Inflammatory macrophage treated with lipopolysaccharide for 4 hours (primary cell): ENCODE results near the gene CLDND2.
A peak's percentile ranks its signal among the peaks of the same experiment; 100 is the strongest.

Experiments
- DNase-seq: peaks from one replicate; pipeline ENCODE4 v3.0.0-alpha.2; 2020

Gene CLDND2

DNA sequence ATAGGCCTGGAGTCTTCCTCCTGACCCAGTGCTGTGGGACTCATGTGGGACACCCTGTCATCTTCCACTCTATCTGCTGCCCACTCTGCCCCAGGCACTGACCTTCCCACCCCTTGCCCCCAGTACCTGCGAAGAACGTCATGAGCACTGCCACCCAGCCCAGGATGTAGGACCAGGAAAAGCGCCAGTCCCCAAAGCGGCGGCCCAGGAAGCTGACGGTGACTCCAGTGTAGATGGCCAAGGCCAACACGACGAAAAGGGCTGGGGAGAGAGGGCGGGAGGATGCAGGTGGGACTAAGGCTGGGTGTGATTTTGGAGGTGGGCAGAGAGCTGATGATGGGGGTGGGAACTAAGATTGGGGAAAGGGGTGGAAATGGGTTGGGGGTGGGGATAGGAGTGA, 11.6 kb upstream of the CLDND2 start:
- DNase-seq, result no peak

DNA sequence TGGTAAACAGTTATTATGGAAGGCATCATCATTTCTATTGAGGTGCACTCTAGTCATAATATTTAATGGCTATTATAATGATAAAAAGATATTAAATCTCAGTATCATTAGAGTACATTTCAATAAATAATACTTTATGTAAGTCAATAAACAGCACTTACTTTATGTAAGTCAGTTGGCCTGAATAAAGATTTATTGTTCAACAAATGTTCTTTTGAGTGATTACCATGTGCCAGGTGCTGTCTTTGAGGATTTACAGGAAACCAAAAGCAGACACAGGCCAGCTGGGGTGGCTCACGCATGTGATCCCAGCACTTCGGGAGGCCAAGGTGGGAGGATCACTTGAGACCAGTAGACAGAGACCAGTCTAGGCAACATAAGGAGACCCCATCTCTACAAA, 8.6 kb upstream of the CLDND2 start:
- DNase-seq, result no peak

DNA sequence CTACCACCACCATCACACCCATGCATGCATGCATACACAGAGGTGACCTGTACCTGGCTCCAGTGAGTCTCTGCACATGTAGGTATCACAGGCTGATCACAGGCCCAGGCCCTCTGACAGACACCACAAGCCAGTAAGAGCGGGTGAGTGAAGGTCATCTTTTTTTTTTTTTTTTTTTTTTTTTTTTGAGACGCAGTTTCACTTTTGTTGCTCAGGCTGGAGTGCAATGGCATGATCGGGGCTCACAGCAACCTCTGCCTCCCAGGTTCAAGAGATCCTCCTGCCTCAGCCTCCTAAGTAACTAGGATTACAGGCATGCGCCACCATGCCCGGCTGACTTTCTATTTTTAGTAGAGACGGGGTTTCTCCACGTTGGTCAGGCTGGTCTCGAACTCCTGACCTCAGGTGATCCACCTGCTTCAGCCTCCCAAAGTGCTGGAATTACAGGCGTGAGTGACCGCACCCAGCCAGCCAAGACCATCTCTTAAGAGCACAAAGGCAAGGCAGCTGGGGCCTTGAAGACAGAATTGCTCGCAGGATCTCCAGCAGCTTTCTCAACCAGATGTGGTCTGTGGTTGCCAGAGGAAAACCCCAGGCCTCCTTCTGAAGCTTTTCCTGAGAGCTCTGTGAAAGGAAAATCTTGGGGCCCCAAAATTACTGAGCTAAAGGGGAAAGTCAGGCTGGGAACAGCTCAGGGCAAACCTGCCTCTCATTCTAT, 6.9 kb upstream of the CLDND2 start:
- DNase-seq, result peak; percentile 20

DNA sequence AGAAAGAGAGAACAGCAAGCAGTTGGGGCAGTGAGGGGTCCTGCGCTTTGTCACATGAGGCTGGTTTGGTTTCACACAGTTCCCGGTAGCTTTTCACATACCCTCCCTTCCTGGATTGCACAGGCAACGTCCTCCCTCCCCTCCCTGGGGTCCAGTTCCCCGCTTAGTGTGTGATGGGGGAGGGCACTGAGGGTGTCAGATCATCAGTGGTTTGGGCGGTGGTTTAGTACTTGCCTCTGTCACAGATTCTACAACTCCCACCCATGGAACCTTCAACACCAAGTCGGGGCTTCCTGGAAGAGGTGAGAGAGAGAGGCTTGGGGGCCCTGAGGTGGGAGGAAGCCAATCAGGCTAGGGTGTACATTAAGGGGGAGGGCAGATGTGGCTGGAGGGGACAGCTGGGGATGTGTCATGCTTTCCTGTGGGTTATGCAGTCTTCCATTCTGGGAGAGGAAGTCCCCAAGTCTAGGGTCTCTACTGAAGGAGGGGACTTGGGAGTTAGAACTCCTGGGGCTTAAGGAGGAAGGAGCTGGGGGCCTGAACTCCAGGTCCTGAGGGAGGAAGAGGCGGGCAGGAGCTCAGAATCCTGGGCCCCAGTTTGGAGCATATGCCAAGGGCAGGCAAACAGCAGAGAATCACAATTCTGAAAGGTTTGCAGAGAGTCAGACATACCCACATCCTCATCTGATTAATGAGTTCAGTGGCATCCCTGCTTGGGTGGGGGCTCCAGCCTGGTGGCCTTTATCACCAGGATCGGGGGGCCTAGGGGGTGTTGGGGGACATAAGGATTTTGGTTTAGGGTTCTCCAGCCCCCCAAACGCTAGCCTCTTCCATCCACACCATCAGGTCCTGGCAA, 4.1 kb upstream of the CLDND2 start, which contains the start of gene NKG7:
Gene NKG7, minus strand, starts transcription at position 6 of the 856 bp plus-strand sequence. CDS start 119 bp downstream, outside the sequence.
- DNase-seq, result no peak

DNA sequence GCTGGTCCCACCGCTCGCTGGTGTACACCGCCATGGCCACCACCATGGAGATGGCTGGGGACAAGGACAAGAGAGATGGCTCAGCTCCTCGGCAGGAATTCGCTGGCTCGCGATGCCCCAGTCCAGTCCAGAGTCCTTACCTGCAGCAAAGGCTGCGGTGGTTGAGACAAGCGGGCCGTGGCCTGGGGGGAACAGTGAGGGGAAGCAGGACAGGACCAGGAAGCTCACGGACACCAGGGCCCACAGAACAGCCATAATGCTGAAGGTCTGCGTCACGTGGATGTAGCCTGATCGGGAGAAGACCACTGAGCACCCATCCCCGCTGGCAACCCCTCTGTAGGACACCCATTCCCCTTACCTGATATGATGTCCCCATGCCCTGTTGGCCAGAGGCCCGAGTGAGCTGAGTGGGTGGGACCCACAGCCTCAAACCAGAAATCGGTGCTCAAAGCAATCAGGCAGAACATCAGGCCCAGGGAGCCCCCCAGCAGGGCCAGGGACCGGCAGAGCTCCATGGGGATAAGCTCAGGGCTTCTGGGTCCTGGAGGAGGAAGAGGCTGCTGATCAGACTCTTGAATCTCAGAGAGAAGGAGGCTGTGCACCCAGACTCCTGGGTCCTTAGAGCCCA, 3.3 kb upstream of the CLDND2 start:
- DNase-seq, result no peak

DNA sequence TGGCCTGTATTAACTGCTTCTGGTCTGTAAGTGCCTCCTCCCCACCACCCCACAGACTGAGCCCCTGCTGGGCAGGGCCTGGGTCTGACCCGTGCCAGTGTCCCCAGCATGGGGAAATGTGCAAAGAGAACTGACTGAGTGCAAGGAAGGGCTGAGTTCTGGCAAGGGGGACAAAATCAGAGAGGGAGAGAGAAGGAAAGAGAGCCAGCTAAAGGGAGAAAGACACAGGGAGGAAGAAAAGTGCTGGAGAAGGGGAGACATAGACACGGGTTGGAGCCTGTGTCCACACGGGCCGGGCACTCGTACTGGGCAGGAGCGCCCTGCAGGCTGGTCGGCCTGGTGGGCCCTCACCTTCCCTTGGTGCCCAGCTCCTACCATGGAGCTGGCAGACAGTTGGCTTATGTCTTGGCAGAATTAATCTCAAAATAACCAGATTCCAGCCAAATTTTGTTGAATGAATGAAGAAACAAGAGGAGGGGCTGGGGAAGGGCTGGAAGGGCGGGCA, 2.4 kb upstream of the CLDND2 start:
- no peak for DNase-seq

DNA sequence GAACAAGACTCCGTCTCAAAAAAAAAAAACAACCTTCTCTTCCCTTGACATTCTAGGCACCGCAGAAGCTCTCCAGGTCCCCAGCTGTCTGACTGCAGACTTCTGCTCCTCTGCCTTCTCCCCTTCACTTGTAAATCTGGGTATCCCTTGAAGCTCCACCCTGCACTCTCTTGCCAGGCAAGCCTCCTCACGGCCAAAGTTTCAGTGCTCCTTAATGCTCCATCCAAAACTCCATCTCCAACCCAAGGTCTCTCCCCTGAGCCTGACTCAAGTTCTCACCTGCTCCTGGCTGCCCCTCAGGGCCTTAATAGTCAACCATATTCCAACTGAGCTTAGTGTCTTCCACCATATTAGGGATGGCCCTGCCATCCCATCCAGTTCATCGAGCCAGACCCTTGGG, 1.4 kb upstream of the CLDND2 start:
- DNase-seq, result no peak

DNA sequence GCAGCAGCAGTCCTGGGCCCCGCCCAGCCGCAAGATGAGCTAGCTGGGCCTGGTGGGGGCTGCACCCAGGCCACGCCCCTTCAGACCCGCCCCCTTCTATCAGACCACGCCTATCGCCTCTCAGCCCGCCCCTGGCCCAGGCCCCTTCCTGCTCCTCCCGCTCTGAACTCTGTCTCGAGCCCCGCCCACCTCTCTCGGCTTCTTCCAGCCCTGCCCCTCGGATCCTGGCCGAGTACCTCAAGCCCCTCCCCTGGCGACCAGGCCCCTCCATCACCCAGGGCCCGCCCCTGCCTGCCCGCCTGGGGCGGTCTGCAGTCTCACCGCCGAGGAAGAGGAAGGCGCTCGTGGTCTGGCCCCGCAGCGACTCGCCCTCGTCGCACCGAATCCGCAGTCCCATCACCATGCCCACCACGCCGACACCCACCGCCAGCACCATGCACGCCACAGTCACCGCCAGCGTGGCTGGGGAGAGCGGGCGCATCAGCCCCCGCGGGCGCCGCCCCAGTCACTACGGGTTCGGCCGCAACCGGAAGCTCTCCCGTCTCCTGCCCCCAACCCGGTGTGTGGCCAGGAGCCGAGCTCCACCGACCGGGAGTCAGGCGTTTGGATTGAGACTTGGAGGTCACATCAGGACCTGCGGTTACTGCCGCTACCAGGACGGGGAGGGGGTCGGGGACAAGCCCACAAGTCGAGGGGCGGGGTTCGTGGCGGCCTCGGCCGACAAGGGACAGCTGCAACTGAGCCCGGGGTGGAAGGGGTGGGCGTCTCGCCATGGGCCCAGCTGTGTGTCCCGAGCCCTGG, 1.0 kb downstream of the CLDND2 start:
- peak; percentile 97 for DNase-seq

DNA sequence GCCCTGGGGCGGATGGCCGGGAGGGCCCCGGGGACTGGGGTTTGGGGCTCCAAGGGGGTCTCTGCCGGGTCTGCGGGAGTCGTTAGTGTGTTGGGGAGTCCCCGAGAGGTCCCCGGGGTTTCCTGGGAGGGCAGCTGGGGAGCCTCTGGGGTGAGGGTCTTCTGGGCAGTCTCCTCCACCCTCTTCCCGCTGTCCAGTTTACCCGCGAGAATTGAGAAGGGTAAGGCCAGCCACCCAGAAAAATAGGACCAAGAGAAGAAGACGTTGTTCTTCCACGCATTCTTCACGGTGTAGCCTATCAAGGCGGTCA, 1.6 kb downstream of the CLDND2 start:
- DNase-seq, result no peak

DNA sequence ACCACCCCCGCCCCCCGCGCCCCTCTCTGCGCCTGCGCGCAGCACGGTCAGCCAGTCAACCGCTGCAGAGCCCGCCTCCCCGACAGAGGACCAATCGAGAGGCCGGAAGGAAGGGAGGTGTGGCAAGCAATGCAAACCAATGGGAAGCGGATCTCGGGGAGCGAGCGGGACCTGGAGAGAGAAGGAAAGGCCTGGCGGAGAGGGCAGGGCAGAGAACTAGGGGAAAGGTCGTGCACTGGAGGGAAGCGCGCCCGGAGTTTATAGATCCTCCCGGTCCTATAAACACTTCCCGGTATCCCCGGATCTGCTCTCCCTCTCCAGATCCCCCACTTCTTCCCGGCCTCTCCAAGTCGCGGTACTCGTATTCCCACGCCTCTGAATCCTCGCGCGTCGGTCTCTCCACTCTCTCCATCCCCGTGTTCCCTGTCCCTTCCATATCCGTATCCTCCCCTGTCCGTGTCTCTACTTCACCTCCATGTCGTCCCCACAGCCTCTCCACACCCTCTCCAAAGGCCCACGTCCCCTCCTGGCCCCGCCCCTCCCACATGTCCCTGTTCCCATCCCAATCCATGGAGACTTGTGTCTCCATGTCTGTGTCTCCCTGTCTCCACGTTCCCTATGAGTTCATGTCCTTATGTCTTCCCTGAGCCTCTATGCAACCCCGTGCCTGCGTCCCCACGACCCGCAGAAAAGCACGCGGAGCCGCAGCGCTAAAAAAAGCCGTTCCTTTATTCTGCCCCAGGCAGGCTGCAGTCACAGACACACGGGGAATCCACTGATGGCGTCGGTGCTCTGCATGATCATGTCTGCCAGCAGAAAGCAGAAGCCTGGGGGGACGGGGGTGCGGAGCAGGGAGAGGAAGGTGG, 2.2 kb downstream of the CLDND2 start:
- peak; percentile 98 for DNase-seq

DNA sequence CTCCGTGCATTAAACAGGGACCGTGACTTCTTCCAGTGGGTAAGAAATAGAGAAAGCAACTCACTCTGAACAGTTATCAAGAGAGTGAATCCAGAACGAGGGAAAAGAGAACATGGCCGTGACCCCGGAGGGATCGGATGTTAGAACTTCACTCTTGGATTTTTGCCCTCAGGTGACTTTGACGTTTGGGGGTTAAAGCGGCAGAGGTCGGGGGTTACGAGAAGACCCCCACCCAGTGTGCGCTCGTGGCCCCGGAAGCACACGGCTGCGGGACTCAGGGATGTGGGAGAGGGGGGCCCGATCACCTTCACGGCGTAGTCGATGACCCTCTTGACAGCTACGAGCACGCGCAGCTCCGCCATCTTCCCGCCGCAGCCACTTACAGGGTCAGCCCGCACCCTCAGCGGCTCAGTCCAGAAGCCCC, 2.8 kb downstream of the CLDND2 start, which contains the start of gene ETFB:
Gene ETFB, minus strand, starts transcription at position 424 of the 424 bp plus-strand sequence. Its CDS starts 62 bp downstream, at position 362.
- DNase-seq, result no peak

DNA sequence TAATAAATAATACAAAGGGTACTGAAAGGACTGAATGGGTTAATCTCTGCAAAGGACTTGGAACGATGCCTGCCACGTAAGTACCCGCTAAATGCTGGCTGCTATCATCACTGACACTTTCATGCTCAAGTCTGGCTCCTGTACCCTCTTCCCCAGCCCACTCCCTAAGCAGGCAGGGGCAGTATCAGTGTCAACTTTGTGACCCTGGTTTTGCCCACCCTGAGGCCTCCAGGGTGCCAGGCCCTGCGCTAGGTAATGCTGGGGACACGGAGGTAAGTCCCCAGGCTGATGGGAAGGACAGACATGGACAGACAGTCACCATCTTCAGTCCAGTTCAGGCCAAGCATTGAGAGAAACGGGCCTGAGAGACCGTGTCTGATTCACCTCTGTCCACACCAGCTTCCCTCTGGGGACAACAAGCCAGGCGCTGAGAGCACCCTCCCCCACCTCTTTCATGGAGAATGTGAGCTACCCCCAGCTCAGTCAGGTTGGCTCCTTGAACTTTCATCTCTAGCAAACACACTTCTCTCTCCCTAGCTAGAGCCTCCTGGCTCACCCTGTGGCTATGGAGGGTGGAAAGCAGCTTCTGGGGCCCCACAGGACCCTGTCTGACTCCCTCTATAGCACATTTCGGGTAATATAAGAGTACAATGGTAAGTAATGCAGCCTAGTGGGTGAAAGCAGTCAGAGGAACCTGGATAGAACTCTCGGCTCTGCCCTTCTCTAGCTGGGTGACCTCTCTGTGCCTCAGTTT, 3.4 kb downstream of the CLDND2 start:
- peak; percentile 27 for DNase-seq

DNA sequence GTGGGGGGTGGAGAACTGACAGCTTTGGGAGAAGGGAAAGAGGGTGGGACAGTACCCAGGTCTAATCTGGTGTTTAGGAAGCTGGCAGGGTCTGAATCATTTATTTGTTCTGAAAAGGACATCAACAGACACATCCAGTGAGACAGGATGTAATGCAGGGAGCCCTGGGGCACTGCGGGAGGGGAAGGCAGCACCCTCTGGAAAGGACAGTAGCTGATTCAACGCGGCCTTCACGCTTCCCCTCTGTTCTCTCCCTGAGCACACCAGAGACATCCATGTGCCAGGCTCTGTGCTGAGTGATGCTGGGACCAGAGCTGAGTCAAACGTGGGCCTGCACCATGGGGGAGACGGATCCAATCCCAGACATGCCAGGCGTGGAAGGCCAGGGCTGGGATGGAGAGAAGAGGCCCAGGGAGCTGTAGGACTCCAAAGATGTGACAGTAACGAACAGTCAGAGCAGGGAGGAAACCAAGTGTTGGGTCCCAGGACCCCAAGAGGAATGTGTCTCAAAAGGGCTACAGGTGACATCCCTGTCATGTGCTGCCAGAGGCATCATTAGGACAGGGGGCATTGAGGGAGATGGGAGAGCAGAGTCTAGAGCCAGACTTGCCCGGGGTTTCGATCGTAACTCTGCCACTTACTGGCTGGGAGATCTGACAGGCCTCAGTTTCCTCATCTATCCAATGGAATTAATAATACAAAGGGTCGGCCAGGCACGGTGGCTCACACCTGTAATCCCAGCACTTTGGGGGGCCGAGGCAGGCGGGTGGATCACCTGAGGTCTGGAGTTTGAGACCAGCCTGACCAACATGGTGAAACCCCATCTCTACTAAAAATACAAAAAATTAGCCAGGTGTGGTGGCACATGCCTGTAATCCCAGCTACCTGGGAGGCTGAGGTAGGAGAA, 4.3 kb downstream of the CLDND2 start:
- DNase-seq, result no peak

DNA sequence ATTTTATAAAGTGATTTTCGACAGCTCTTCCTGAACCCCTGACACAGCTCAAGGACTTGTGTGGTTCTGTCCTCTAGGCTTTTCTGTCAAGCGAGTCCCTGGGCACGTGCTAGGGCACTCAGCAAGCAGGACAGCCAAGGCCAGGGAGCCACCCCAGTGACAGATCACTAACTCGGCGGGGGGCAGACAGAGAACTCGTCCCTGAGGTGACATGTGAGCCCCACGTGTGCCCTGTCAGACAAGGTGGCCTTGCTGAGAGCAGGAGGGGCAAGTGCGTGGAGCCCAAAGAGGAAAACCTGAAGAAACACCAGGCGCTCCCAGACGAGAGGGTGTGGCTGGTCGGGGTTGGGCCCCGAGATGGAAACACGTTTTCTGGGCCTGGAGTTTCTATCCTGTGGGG, 7.6 kb downstream of the CLDND2 start:
- DNase-seq, result no peak

DNA sequence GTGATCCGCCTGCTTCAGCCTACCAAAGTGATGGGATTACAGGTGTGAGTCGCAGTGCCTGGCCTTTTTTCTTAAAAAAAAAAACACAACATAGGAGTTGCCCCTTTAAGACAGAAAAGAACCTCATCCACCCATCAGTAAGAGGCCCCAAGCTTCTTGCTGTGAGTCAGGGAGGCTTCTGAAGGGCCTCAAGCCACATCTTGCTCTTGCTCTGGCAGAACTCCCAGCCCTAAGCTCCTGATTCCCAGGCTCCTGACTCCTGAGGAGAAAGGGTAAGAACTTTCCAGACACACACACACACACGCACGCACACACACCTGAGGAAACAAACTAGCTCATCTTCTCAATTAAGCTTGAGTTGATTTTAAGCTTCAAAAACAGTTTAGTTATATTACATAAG, 9.5 kb downstream of the CLDND2 start:
- no peak for DNase-seq

DNA sequence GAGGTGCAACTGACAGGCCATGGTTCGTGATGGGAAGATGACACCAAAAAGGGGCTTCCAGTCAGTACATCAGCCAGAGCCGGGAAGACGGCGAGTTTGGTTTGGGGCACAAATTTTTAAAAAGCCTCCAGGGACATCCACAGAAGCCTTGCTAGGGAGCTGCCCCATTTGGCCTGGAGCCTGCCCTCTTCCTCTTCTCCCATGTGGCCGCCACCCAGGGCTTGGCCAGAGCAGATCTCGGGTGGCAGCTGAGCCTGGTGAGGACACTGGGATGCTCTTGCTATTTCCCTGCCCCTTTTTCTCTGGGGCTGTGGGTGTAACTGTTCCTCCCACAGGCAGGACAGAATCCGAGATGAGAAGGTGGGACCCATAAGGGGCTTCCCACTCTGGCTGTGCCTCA, 10.9 kb downstream of the CLDND2 start:
- DNase-seq, result no peak

DNA sequence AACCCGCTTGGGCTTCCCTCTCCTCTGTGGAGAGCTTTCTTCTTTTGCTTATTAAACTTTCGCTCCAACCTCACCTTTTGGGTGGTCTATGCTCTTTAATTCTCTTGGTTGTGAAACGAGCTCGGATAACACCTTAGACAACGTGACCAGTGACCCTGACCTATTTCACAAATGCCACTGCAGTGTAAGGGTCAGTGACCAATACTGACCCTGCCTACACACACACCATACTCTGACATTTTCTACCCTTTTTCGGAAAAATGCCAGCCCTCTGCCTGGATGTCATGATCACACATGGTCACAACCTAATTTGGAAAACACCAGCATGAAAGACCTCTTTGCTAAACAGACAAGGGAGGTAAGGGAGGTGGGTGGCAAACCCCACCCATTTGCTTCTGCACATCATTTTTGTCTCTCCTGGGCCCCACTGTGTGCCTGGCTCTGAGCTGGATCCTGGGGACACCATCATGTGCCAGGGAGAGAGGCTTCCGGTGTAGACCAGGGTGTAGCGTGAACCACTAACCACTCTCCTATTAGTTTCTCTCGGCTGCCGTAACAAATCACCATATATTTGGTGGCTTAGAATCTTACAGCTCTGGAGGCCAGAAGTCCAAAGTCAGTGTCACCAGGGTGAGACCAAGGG, 12.5 kb downstream of the CLDND2 start:
- DNase-seq, result no peak

DNA sequence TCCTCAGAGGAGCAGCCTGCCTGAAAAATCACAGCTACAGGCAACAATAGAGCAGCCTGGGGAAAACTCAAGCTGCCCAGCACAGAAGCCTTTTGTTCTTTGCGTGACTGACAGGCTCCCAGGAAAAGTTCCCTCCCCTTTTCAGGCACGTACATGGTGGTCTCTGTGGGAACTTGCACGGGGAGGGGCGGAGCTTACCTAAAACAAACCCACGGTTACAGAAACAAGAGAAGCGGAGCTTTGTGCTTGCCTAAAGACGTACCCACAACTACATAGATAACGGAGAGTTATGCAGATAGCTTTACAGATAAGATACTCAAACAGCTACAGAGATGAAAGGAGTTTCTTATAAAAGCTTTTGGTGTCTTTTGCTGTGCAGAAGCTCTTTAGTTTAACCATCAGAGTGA, 14.1 kb downstream of the CLDND2 start:
- no peak for DNase-seq

DNA sequence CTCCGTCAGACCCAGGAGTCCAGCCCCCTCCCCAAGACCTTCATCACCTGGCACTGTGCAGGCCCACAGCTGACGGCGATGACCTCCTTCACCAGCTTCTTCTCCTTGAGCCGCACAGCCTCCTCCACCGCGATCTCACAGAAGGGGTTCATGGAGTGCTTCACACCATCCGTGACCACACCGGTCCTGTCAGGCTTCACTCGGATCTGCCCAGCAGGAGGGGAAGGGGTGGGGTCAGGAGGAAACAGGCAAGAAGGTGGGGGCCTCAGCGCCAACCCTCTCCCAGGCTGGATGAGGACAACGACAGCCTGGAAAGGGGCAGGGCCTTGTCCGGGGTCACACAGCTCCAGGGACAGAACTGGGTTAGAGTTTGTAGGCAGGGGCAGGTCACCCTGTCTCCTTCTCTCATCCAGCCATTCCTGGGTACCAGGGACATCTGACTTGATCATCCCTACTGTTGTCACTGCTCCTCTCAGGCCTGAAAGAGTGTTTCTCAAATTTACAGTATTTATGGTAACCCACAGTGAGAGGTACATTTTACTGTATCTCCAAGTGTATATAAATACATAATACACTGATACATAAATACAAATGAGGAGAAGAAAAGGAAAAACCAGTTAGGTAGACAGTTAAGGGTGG, 14.6 kb downstream of the CLDND2 start:
- DNase-seq, result no peak
